Keratinocyte (primary cell): ENCODE measurements around the gene FMNL3.

Experiments
- CTCF ChIP-seq, 3 experiments: IDR thresholded peaks in 1 of 3; conservative IDR thresholded peaks in 1 of 3; optimal IDR thresholded peaks in 1 of 3; 2 replicates in 2 of 3; 3 replicates in 1 of 3; pipeline versions ENCODE3 to v1.5.1; 2011; ENCODE audit warnings: low read length in 3 of 3, mild to moderate bottlenecking in 3 of 3, moderate library complexity in 2 of 3, control low read depth in 1 of 3, inconsistent platforms in 1 of 3; ENCODE audit not compliant: insufficient read depth in 2 of 3; ENCODE audit errors: extremely low read depth in 1 of 3
- EZH2 ChIP-seq: IDR thresholded peaks from one replicate; pipeline ENCODE4 v1.6.1; 2012; ENCODE audit warnings: inconsistent platforms, mild to moderate bottlenecking, low read length, moderate library complexity

GRCh38 chr12:49609059-49609874, 97.9 kb downstream of the FMNL3 start:
- TF ChIP-seq EZH2 (no peak), CTCF (optimal IDR thresholded peaks at IDR 0.05 in 1 of 3, IDR thresholded peaks at IDR 0.05 in 1 of 3, conservative IDR thresholded peaks at IDR 0.05 in 1 of 3; ENCODE audit: extremely low read depth in 1 of 3, insufficient read depth in 2 of 3, low read length in 3 of 3) (peak in 1 of 3 experiments; percentile 55)
